SIG-M5 treated with dmso at 0.1 percent for 504 hours (cell line): ENCODE measurements around the gene MAP4K4.

Source experiments
- DNase-seq: peaks from one replicate; lab custom pipeline; 2025; ENCODE audit not compliant: unreplicated experiment; lab: John Stamatoyannopoulos, UW

Gene MAP4K4

DNA sequence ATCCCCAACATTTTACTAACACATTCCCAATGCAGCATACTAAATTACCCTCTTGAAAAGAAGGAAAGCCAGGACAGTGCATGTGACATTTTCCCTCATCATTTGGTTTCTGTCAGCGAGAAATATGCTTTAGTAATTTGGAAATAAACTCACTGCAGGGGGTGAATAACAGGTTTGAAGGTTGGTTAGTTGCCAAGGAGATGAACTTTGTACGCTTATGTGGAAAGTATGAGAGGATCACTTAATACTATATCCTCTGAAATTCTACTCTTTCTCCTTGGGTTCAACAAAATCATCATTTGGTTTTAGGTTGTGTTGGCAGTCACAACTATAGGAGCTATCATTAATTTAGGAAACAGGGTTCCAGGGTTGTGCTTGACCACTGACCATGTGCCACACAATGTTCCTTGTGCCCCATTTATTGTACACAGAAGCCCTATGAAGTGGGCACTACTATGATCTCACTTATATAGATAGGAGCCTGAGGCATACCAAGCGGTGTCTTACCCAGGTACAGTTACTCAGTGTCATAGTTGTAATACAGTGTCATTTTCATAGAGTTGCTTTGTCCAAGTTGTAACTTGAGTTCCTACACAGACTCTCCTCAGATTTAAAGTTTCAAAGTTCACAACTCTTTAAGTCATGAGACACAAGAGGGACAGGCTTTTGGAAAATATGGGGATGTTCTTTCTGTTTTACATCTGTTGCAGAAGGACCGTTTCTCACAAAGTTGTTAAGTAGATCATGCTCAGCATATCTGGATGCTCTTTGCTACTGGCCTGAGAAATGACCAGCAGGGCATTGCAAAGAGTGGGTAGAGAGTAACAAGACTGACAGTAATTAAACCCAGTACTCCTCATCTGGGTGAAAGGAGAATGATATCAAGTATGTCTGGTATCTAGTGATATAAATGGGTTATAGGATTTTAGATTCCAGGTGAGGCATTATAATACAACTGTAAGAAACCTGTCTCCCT, 91.8 kb downstream of the MAP4K4 start:
- no peak for DNase-seq

DNA sequence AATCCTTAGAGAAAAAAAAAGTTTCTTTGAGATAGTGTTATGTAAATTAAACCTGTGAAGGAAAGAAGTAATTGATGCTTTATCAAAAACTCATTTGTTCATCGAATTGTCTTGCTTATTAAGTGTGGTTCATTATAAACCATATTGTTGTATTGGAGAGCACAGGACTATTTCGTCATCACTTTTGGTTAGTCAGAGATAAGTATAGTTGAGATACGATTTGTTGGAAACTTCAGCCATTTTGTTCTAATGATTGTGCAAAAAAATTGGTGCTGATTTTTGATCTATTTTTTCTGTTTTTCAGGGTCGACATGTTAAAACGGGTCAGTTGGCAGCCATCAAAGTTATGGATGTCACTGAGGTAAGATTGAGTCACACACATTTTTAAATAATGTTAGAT, 92.9 kb downstream of the MAP4K4 start:
- DNase-seq: no peak

- no peak for DNase-seq
Observed at GRCh38 chr2:101790857-101791256, 93.3 kb downstream of the MAP4K4 start.

DNA sequence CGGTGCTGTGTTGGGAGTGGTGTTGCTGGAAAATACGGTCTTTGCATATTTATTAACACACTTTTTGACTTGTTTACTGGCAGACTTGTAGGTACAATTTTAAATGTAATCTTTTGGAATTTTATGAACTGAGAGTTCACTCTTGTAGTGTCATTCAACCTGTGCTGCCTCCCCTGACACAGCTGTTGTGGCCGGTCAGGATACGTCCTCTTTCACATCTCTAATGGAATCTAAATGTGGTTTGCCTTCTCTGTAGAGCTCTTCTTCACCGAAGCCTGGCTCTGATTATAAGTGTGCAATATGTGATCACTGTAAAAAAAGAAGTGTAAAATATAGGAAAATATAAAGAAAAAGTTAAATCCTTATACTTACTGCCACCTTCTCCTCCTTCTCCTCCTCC, 94.7 kb downstream of the MAP4K4 start:
- no peak for DNase-seq

GRCh38 chr2:101793277-101793969, 95.9 kb downstream of the MAP4K4 start:
- no peak for DNase-seq

- DNase-seq: no peak
Observed at GRCh38 chr2:101794141-101794540, 96.6 kb downstream of the MAP4K4 start.

DNA sequence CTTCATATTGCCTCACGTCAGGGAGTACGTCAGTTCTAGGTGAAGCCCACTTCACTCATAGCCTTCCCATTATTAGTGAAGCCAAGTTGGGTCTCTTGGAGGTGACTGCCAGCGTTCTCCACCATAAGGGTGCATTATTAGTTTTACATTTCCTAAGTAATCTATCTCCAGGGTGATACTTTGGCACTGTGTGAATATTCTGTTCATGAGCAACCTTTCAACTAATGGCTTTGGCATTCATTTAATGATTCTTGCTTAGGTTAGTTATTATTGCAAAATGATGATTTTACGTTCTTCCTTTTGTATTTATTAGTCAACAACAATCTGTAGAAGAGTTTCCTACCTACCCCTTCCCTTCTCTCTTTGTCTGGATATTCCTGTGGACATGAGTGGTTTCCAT, 97.5 kb downstream of the MAP4K4 start:
- DNase-seq: no peak

- DNase-seq: no peak
Observed at GRCh38 chr2:101796825-101797600, 99.5 kb downstream of the MAP4K4 start.

DNA sequence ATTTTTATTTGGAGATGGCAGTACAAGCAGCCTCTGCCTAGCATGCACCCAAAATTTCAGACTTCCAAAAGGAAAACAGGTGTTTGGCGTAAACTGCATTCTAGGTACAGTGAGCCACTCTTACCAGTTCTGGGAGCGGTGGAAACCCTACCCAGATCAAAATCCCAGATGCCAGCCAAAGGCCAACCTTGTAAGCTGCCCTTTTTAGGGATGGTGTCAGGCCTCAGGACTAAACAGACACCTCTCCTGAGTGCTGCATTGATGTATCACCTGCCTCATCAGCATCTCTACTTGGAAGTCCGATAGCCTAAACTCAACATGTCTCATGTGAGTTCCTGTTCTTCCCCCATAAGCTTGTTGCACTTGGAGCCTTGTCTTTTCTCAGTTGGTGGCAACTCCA, 104.0 kb downstream of the MAP4K4 start:
- DNase-seq: no peak

DNA sequence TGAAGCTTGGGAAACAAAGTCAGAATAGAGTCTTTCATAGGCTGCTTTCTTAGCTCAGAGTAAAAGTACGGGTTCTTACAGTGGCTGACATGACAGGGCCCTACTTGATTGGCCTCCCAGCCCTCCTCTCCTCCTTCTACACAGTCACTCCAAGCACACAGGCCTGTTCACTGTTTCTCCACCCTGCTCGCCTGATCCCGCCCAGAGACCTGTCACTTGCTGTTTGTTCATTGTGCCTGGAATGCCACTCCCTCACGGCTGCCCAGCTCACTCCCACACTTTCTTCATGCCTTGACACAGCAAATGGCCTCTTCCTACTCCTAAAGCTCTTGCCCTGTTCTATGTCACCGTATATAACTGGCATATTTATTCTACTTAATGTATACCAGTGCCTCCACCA, 104.8 kb downstream of the MAP4K4 start:
- no peak for DNase-seq

DNA sequence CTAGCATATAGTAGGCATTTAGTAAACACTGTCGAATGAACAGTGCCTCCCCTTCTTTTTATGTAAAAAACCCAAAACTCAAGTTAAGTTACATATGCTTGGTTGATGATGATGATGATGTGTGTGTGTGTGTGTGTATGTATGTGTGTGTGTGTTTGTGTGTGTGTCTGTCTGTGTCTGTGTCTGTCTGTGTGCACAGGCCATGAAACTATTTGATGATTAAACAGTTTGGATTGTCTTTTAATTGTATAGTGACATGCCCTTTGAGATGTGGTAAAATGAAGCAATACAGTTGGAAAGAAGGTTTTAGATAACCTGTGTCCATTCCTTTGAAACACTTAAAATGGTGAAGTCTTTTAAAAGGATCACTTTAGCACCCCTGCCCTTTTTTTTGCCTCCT, 105.6 kb downstream of the MAP4K4 start:
- no peak for DNase-seq

DNA sequence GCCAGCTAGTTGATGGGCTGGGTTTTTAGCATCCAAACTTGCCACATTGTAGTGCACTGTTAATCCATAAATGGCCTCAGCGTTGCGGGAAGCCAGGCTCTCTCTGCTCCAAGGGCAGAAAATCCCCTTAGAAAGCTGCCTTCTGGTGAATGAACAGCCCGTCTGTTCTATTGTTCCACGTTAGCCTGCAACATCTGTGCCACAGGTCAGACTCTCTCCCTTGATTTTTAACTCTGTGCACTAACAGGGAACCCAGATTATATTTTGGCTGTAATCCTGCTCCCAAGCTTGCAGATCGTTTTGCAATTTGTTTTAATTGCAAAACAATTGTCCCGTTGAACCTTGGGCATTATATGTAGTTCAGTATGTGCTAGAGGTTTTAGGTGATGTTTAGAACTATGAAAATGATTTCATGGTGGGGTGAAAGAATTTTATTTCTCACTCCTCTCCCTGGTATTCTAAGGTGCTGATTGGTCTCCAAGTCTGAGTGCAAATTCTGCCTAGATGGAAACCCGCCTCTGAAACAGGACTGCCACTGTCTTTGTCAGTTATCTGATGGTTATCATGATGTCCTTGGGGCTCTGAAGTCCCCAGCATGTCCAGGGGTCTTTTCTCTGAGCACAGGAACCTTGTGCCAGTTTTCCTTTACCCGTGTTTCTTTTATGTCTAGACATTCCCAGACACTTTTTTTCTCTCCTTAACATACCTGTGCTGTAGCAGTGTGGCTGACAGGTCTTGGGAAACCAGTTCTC, 106.6 kb downstream of the MAP4K4 start:
- no peak for DNase-seq

- DNase-seq: no peak
Observed at GRCh38 chr2:101805152-101806088, 107.9 kb downstream of the MAP4K4 start.

- DNase-seq: no peak
Observed at GRCh38 chr2:101806123-101806522, 108.6 kb downstream of the MAP4K4 start.

DNA sequence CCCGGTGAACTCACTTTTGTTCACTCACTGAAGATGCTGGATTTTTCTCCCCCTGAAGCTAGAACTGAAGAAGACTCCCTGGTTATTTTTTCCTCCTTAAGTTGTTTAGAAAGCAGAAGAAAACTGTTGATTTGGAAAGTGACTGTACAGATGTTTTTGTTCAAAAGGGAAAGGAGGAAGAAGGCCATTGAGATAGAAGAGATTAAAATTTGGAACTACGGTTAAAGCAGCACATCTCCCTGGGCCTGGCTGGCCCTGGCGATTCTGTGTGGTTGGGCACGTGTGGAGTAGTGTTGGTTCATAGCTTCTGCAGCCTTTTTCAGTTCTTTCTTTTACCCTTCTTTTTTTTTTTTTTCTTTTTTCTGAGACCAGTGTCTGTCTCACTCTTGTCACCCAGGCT, 109.2 kb downstream of the MAP4K4 start:
- no peak for DNase-seq

GRCh38 chr2:101807242-101807641, 109.7 kb downstream of the MAP4K4 start:
- DNase-seq: no peak

GRCh38 chr2:101808006-101808562, 110.6 kb downstream of the MAP4K4 start:
- no peak for DNase-seq

DNA sequence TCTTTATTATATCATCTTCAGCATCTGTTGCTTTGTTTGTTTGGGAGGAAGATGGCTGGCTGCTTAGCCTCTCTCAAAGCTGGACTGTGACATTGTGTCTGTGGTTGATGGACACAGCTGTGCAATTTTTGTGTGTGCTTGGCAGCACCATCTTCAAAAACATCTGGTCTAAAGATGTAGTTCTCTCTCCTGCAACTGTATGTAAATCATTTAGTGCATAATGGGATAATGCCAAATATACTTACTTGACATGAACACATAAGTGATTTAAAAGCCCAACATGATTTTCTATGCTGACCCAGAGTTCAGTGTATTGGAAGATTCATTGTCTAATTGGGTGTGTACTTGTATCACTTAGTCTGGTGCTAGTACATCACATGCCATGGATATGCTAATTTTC, 112.2 kb downstream of the MAP4K4 start:
- DNase-seq: no peak

DNA sequence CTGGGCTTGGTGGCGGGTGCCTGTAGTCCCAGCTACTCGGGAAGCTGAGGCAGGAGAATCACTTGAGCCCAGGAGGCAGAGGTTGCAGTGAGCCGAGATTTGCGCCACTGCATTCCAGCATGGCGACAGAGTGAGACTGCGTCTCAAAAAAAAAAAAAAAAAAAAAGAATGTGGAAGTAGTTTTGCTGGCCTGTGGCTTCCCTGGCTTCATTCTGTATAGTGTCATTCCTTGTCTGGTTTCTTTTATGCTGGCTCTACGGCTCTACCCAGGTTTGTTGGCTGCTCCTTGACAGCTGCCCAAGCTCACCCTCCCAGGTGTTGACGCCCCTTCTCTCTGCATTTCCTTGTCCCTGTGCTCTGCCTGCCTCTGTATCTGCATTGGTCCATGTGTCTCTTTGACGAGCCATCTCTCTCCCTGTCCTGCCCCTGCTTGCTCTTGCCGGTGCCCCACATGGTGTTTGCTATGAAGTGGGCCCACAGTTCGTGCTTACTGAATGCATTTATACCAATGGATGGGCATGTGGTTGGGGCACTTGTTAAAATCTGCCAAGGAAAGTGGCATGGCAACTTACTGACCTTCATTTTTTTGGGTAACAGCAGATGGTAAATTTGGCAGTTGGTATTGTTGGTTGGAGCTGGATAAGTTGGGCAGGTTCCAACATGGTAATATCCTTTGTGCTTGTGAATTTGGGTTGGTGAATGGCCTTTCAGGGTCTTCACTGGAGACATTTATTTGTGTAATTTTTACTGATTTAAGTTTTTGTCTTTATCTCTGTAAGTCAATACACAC, 113.9 kb downstream of the MAP4K4 start:
- no peak for DNase-seq
